ENCODE results near the gene MFN1. TPM values are rescaled to one million over a fixed set of nuclear protein-coding genes. Genes with fewer than 3 reads are reported as not detected.
"Not testable (repeated sequence)": the region's sequence is repeated elsewhere in the genome, so short reads cannot be mapped to it uniquely, and the experiment has no call there.

Gene MFN1
- polyA plus RNA-seq, 1 experiment, result 63.0 TPM

DNA sequence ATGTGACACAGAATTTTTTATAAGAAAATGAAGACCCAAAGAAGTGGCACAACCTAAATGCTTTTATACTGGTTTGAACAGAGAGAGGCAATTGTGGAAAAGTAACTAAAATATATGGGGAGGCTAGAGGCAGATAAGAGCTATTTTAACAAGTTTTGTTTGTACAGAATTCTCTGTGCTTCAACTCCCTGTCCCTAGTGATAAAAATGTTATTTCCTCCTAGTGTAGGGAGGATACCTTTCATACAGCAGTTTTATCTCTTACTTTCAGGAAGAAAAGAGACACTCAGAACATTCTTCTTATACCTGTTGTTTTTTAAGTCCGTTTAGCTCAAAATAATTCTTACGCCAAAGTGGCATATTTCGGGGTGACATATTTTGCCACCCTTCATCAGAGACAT lies 45.9 kb upstream of the MFN1 start:
- no peaks in the 10 kb centered on the region for H3K27me3 ChIP-seq (ENCODE audit: control insufficient read depth, insufficient read depth, low read length)
- H3K9me3 ChIP-seq (ENCODE audit: control insufficient read depth, insufficient read depth, low read length), result no peaks in the 10 kb centered on the region
- DNase-seq (ENCODE audit: low read depth, low spot score), result no peak
- H3K4me3 ChIP-seq (ENCODE audit: low read depth, low read length), result no peak overlapping the region
- CTCF ChIA-PET, result no interaction called here
- H3K27ac ChIP-seq (ENCODE audit: low read depth, low read length), result no peak overlapping the region
- TF ChIP-seq, protein P1, sequence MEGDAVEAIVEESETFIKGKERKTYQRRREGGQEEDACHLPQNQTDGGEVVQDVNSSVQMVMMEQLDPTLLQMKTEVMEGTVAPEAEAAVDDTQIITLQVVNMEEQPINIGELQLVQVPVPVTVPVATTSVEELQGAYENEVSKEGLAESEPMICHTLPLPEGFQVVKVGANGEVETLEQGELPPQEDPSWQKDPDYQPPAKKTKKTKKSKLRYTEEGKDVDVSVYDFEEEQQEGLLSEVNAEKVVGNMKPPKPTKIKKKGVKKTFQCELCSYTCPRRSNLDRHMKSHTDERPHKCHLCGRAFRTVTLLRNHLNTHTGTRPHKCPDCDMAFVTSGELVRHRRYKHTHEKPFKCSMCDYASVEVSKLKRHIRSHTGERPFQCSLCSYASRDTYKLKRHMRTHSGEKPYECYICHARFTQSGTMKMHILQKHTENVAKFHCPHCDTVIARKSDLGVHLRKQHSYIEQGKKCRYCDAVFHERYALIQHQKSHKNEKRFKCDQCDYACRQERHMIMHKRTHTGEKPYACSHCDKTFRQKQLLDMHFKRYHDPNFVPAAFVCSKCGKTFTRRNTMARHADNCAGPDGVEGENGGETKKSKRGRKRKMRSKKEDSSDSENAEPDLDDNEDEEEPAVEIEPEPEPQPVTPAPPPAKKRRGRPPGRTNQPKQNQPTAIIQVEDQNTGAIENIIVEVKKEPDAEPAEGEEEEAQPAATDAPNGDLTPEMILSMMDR (IDR thresholded peaks at IDR 0.05; ENCODE audit: low read depth, low read length), result no peak
- POLR2A ChIA-PET, result no interaction called here

DNA sequence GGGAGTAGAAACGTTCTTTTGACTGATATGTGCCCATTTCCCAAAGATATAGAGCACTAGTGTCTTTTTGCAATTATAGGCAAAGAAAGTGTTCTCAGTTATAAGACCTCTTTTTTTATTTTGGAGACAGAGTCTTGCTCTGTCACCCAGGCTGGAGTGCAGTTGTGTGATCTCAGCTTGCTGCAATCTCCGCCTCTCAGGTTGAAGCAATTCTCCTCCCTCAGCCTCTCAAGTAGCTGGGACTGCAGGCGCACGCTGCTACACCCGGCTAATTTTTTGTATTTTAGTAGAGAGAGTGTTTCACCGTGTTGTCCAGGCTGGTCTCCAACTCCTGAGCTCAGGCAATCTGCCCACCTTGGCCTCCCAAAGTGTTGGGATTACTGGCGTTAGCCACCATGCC lies 45.4 kb upstream of the MFN1 start:
- CTCF ChIA-PET, result interaction anchor here (1.1 kb wide), 1 partner anchor 286 kb away, joined by 3 read pairs; no protein-coding TSS in a partner anchor
- POLR2A ChIA-PET, result no interaction called here
- Histone ChIP-seq H3K27me3 (ENCODE audit: control insufficient read depth, insufficient read depth, low read length) (no peaks in the 10 kb centered on the region), H3K4me3 (ENCODE audit: low read depth, low read length) (no peak overlapping the region), H3K9me3 (ENCODE audit: control insufficient read depth, insufficient read depth, low read length) (no peaks in the 10 kb centered on the region), H3K27ac (ENCODE audit: low read depth, low read length) (no peak overlapping the region)
- no peak for DNase-seq (ENCODE audit: low read depth, low spot score)
- TF ChIP-seq, protein P1 (IDR thresholded peaks at IDR 0.05; ENCODE audit: low read depth, low read length), result no peak

GRCh38 chr3:179304605-179305004 lies 42.9 kb upstream of the MFN1 start:
- POLR2A ChIA-PET, result no interaction called here
- TF ChIP-seq, protein P1 (IDR thresholded peaks at IDR 0.05; ENCODE audit: low read depth, low read length), result no peak
- H3K27ac ChIP-seq (ENCODE audit: low read depth, low read length), result no peak overlapping the region
- H3K4me3 ChIP-seq (ENCODE audit: low read depth, low read length), result no peak overlapping the region
- CTCF ChIA-PET, result no interaction called here
- no peaks in the 10 kb centered on the region for H3K27me3 ChIP-seq (ENCODE audit: control insufficient read depth, insufficient read depth, low read length)
- DNase-seq (ENCODE audit: low read depth, low spot score), result no peak
- H3K9me3 ChIP-seq (ENCODE audit: control insufficient read depth, insufficient read depth, low read length), result no peaks in the 10 kb centered on the region

GRCh38 chr3:179307362-179307761 lies 40.1 kb upstream of the MFN1 start:
- CTCF ChIA-PET, result interaction anchor here (1.0 to 1.7 kb wide), 3 partner anchors 8 to 292 kb away, joined by 3 to 11 read pairs (median 6); no protein-coding TSS in a partner anchor
- H3K27ac ChIP-seq (ENCODE audit: low read depth, low read length); POLR2A ChIA-PET; DNase-seq (ENCODE audit: low read depth, low spot score); H3K27me3 ChIP-seq (ENCODE audit: control insufficient read depth, insufficient read depth, low read length); H3K4me3 ChIP-seq (ENCODE audit: low read depth, low read length); H3K9me3 ChIP-seq (ENCODE audit: control insufficient read depth, insufficient read depth, low read length): not testable (repeated sequence)

DNA sequence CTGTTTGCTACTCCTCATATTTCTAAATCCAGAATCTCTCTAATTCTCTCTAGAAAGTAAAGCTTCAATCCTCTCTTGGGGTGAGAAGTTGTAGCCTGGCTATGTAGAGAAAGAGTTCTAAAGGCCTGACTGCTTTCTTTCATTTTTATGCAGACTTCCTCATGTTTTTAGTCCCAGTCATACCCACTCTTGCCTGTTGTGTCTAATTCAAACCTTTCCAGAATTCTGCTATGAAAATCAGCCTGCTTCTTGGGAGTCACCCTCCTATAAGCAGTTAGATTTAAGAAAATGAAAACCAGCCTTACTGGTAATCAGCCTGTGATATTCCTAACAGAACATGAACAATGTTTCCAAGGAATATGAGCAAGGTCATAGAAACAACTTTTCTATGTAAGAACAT lies 39.5 kb upstream of the MFN1 start:
- ChIA-PET POLR2A (no interaction called here), CTCF (interaction anchor here (1.0 to 1.7 kb wide), 2 partner anchors 14 to 292 kb away, joined by 3 to 6 read pairs; no protein-coding TSS in a partner anchor)
- no peak for DNase-seq (ENCODE audit: low read depth, low spot score)
- Histone ChIP-seq H3K27me3 (ENCODE audit: control insufficient read depth, insufficient read depth, low read length) (no peaks in the 10 kb centered on the region), H3K27ac (ENCODE audit: low read depth, low read length) (no peak overlapping the region), H3K4me3 (ENCODE audit: low read depth, low read length) (no peak overlapping the region), H3K9me3 (ENCODE audit: control insufficient read depth, insufficient read depth, low read length) (no peaks in the 10 kb centered on the region)
- TF ChIP-seq, protein P1 (IDR thresholded peaks at IDR 0.05; ENCODE audit: low read depth, low read length), result no peak

Measured in AG04450 (cell line).